ENCODE data around the gene MX2. TPM values are rescaled to one million over a fixed set of nuclear protein-coding genes. Genes with fewer than 3 reads are reported as not detected.

Gene MX2
- total and polyA plus RNA-seq, 2 of the 4 experiments (the other 2 are of a cell fraction) = 0.53 to 0.54 TPM

DNA sequence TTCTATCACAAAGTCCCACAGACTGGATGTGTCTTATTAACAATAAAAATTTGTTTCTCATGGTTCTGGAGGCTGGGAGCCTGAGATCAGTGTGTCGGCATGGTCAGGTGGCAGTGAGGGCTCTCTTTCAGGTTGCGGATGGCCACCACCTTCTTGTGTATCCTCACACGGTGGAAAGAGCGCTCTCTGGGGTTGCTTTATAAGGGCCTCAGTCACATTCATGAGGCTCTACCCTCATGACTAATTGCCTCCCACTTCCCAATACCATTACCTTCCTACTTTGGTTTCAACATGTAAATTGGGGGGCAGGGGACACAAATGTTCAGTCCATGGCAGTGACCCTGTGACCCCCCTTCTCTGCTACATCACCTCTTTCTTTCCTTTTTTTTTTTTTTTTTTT is 43.5 kb downstream of the MX2 start:
- no TSS peak for BruUV-seq (replicated peaks)
- H4K5ac ChIP-seq (ENCODE audit: low read depth, low read length) = no peak overlapping the region
- CTCF ChIA-PET = no interaction called here

More for the DNA sequence above, 43.5 kb downstream of the MX2 start:
- no peak overlapping the region for H3K18ac ChIP-seq (ENCODE audit: low read depth, low read length)
- peaks cover 1% of the 10 kb centered on the region for H3K27me3 ChIP-seq (ENCODE audit: control insufficient read depth, insufficient read depth, low read length)
- ATAC-seq (ENCODE audit: low read depth) (no peak), DNase-seq (no peak)
- no peak overlapping the region for H3K27ac ChIP-seq (ENCODE audit: insufficient read depth, low read length)
- WGBS, 2 experiments (ENCODE audit: extremely low coverage in 2 of 2, insufficient read length in 1 of 2) = no CpG with 5 or more reads among the region's 4 CpGs
- H2BK20ac ChIP-seq (ENCODE audit: low read depth, low read length) = no peak overlapping the region
- H2AK5ac ChIP-seq (ENCODE audit: low read depth, low read length) = no peak overlapping the region
- H4K8ac ChIP-seq (ENCODE audit: low read depth in 2 of 2, low read length in 2 of 2) = no peak overlapping the region
- H2AK9ac ChIP-seq (replicated peaks; ENCODE audit: low read depth, low read length, poor library complexity) = no peak overlapping the region
- H3K9me1 ChIP-seq (ENCODE audit: insufficient read depth, low read length) = no peaks in the 10 kb centered on the region
- dilution Hi-C loops (cut with HindIII; ENCODE audit: low sequenced_read_pairs, unreplicated experiment) (no loop called here), in situ Hi-C loops (cut with MboI; ENCODE audit: low sequenced_read_pairs) (loop anchor here (10.0 kb wide), 1 partner anchor 109 kb away; no protein-coding TSS in a partner anchor), intact Hi-C loops (cut with micrococcal nuclease) (no loop called here)
- H2AFZ ChIP-seq (replicated peaks; ENCODE audit: low read length, poor library complexity) = no peak overlapping the region
- POLR2A ChIA-PET (ENCODE audit: unreplicated experiment) = interaction anchor here (0.7 kb wide), 1 partner anchor 33 kb away, joined by 12 read pairs; no protein-coding TSS in a partner anchor
- no peak overlapping the region for H2BK120ac ChIP-seq (ENCODE audit: low read depth, low read length)
- no peak overlapping the region for H3K9ac ChIP-seq (ENCODE audit: low read depth, low read length)
- TF ChIP-seq MAFK (IDR thresholded peaks at IDR 0.05; ENCODE audit: low read depth, low read length) = no peak
- TF ChIP-seq FOS (IDR thresholded peaks at IDR 0.05; ENCODE audit: low read depth, low read length) = no peak
- TF ChIP-seq POLR2A (IDR thresholded peaks at IDR 0.05; ENCODE audit: low read depth, low read length) = no peak
- no peak for TF ChIP-seq CHD1 (IDR thresholded peaks at IDR 0.05; ENCODE audit: low read depth, low read length)
- no peak overlapping the region for H3K4me3 ChIP-seq (ENCODE audit: insufficient read depth, low read depth, low read length)
- H3K4me2 ChIP-seq (ENCODE audit: low read depth, low read length) = no peak overlapping the region
- H3K36me3 ChIP-seq (ENCODE audit: control insufficient read depth, insufficient read depth, low read length) = no peaks in the 10 kb centered on the region
- H3K14ac ChIP-seq (replicated peaks; ENCODE audit: low read depth, low read length) = no peak overlapping the region
- H3K56ac ChIP-seq (ENCODE audit: extremely low read depth, insufficient read depth, low read length) = no peak overlapping the region
- no peak overlapping the region for H2BK15ac ChIP-seq (ENCODE audit: low read depth, low read length)
- no peak overlapping the region for H3K23ac ChIP-seq (ENCODE audit: low read depth, low read length)
- H4K20me1 ChIP-seq (ENCODE audit: insufficient read depth, low read length) = no peaks in the 10 kb centered on the region
- H3K9me3 ChIP-seq (ENCODE audit: control insufficient read depth, insufficient read depth, low read length) = no peaks in the 10 kb centered on the region
- H2BK5ac ChIP-seq (ENCODE audit: low read depth, low read length, poor library complexity, severe bottlenecking) = no peak overlapping the region
- no peak overlapping the region for H3K4ac ChIP-seq (ENCODE audit: low read depth, low read length)
- no peaks in the 10 kb centered on the region for H3K4me1 ChIP-seq (ENCODE audit: control insufficient read depth, insufficient read depth, low read length)
- no peak overlapping the region for H4K91ac ChIP-seq (ENCODE audit: insufficient read depth, low read depth, low read length)
- no peaks in the 10 kb centered on the region for H3K79me1 ChIP-seq (ENCODE audit: low read depth in 1 of 2, low read length in 2 of 2)
